ENCODE measurements around the gene NOXRED1. TPM values are rescaled to one million over a fixed set of nuclear protein-coding genes. Genes with fewer than 3 reads are reported as not detected.

Gene NOXRED1
- polyA plus RNA-seq, 1 experiment, result 0.18 TPM

- ChIA-PET CTCF (no interaction called here), POLR2A (no interaction called here)
- Histone ChIP-seq H3K36me3 (ENCODE audit: control insufficient read depth, insufficient read depth, low read length) (no peaks in the 10 kb centered on the region), H3K4me3 (ENCODE audit: low read depth, low read length) (no peak overlapping the region), H3K27me3 (ENCODE audit: control insufficient read depth, insufficient read depth, low read length) (no peaks in the 10 kb centered on the region)
- TF ChIP-seq CTCF (IDR thresholded peaks at IDR 0.05; ENCODE audit: insufficient read depth, low read depth, low read length), result no peak
- DNase-seq (ENCODE audit: low read depth), result no peak
These were observed 23.1 kb downstream of the NOXRED1 start for GRCh38 chr14:77400216-77400615.

DNA sequence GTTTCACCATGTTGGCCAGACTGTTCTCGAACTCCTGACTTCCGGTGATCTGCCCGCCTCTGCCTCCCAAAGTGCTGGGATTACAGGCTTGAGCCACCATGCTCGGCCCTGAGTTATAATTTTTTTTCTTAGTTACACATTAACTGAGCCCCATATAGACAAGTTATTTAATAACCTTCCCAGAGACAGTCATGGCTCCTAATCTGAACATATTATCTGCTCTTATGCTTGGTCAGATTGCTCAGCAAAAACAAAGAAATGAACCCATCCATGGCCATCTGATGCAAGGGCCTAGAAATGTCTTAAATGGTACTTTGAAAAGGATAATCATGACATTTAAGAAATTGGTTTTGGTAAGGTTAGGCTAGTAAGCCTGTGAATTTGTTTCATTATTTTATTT, 33.1 kb downstream of the NOXRED1 start:
- ChIA-PET CTCF (no interaction called here), POLR2A (no interaction called here)
- Histone ChIP-seq H3K27me3 (ENCODE audit: control insufficient read depth, insufficient read depth, low read length) (no peaks in the 10 kb centered on the region), H3K4me3 (ENCODE audit: low read depth, low read length) (no peak overlapping the region), H3K36me3 (ENCODE audit: control insufficient read depth, insufficient read depth, low read length) (no peaks in the 10 kb centered on the region)
- DNase-seq (ENCODE audit: low read depth), result no peak
- no peak for TF ChIP-seq CTCF (IDR thresholded peaks at IDR 0.05; ENCODE audit: insufficient read depth, low read depth, low read length)

DNA sequence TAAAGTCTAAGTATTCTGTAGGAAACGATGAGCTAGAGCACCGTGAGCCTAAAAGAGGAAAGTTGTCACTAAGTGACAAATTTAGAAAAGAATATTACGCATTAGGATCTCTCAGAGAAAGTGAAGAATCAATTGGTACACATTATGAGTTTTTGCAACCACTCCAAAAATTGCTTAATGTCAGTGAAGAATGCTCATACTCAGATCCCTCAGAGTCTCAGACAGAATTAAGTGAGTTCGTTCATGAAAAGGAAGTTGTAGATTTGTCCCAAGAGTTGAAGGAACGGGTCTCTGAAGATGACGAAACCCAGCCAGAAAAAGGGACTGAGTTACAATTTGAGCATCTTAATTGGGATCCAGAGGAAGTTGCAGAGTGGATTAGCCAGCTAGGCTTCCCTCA, 44.6 kb downstream of the NOXRED1 start:
- CTCF ChIA-PET, result no interaction called here
- TF ChIP-seq CTCF (IDR thresholded peaks at IDR 0.05; ENCODE audit: insufficient read depth, low read depth, low read length), result no peak
- no peak for DNase-seq (ENCODE audit: low read depth)
- Histone ChIP-seq H3K27me3 (ENCODE audit: control insufficient read depth, insufficient read depth, low read length) (no peaks in the 10 kb centered on the region), H3K4me3 (ENCODE audit: low read depth, low read length) (no peak overlapping the region), H3K36me3 (ENCODE audit: control insufficient read depth, insufficient read depth, low read length) (no peaks in the 10 kb centered on the region)
- POLR2A ChIA-PET, result no interaction called here

GRCh38 chr14:77377502-77377844, 45.9 kb downstream of the NOXRED1 start:
- CTCF ChIA-PET, result interaction anchor here (0.7 to 0.8 kb wide), 2 partner anchors 53 to 160 kb away, joined by 3 to 4 read pairs; no protein-coding TSS in a partner anchor
- no peak for DNase-seq (ENCODE audit: low read depth)
- H3K27me3 ChIP-seq (ENCODE audit: control insufficient read depth, insufficient read depth, low read length), result no peaks in the 10 kb centered on the region
- POLR2A ChIA-PET, result no interaction called here
- no peak for TF ChIP-seq CTCF (IDR thresholded peaks at IDR 0.05; ENCODE audit: insufficient read depth, low read depth, low read length)
- no peaks in the 10 kb centered on the region for H3K36me3 ChIP-seq (ENCODE audit: control insufficient read depth, insufficient read depth, low read length)
- H3K4me3 ChIP-seq (ENCODE audit: low read depth, low read length), result peak overlapping the region; percentile 86

DNA sequence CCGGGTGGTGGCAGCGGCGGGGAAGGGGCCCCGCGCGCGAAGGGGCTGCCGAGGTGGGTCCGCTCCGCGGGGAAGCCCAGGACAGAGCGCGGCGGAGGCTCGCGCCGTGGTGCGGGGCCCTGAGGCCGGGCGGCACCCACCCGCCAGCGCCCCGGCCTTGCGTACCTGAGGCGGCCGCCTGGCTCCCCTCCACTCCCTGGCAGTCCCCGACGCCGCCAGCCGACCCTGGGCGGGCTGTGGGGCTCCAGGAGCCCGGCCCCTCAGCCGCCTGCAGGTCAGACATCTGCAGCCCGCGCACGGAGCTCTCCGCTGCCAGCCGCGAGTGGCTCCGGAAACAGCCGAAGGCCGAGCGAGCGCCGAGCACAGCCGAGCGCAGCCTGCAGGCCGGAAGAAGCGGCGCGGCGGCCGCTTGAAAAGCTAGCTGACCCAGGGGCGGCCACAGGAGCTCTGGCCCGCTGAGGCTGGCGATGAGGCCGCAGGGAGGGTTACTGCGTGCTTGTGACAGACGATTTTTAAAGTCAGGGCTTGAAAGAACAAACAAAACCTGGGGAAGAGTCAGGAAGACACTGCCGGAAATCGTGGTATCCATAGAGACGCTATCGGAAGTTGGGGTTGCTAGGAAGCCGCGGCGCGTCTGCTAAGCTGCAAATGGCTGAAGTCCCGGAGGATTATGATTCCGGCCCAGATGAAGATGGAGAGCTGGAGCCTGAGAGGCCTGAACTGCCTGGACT, 46.4 kb downstream of the NOXRED1 start, which contains the start of the genes SAMD15 and TMED8:
SAMD15 (plus strand) TSS at position 609 of the 731 bp plus-strand sequence; CDS start at position 649, 40 bp downstream.
TMED8 (minus strand) TSS at position 324 of the 731 bp plus-strand sequence; CDS start at position 283, 41 bp downstream.
- TF ChIP-seq CTCF (IDR thresholded peaks at IDR 0.05; ENCODE audit: insufficient read depth, low read depth, low read length), result peak; percentile 45
- POLR2A ChIA-PET, result interaction anchor here (0.6 kb wide), 1 partner anchor 69 kb away, joined by 6 read pairs; no protein-coding TSS in a partner anchor

More for the DNA sequence above, 46.4 kb downstream of the NOXRED1 start, which contains the start of the genes SAMD15 and TMED8:
- no peaks in the 10 kb centered on the region for H3K36me3 ChIP-seq (ENCODE audit: control insufficient read depth, insufficient read depth, low read length)
- CTCF ChIA-PET, result interaction anchor here (0.7 to 0.8 kb wide), 2 partner anchors 53 to 160 kb away, joined by 3 to 4 read pairs; no protein-coding TSS in a partner anchor
- H3K4me3 ChIP-seq (ENCODE audit: low read depth, low read length), result peak within 1 kb of the TSS; percentile 86
- DNase-seq (ENCODE audit: low read depth), result peak; percentile 47
- H3K27me3 ChIP-seq (ENCODE audit: control insufficient read depth, insufficient read depth, low read length), result no peaks in the 10 kb centered on the region

Measured in BJ (cell line).